Myometrial cell (primary cell): ENCODE results near the gene ADNP. TPM values are rescaled to one million over a fixed set of nuclear protein-coding genes. Genes with fewer than 3 reads are reported as not detected.

ENCODE experiments used
- total RNA-seq: library from RNA; depleted of rRNA; stranded (reverse); fragments of >200 nt; gene quantifications from 2 replicates; pipeline ENCODE4 v1.2.3, GENCODE V29; 2015

ADNP gene
- 14.2 and 15.6 TPM in 2 replicates for total RNA-seq

GRCh38 chr20:50931306-50932015 lies at the start of gene ADNP:
Gene ADNP, minus strand, starts transcription at chr20:50931437. Its CDS starts 27,441 bp downstream, at chr20:50903996.

GRCh38 chr20:50958615-50959542 lies 27.6 kb upstream of the ADNP start, which contains the start of gene MOCS3:
Gene MOCS3, plus strand, starts transcription at chr20:50958818. Its CDS starts 25 bp downstream, at chr20:50958843.

GRCh38 chr20:50957798-50958614 lies 26.8 kb upstream of the ADNP start, which contains the start of gene DPM1:
Gene DPM1, minus strand, starts transcription at chr20:50958532. Its CDS starts 9 bp downstream, at chr20:50958523.

Other genes with a start within 250 kb of the ADNP start
- gene RIPOR3, start 239.9 kb downstream of the ADNP start, total RNA-seq: 0.35 and 0.58 TPM in 2 replicates
- gene PARD6B, start 199.9 kb downstream of the ADNP start, total RNA-seq: 0.53 and 0.58 TPM in 2 replicates
- 14.4 and 18.8 TPM in 2 replicates for gene BCAS4, start 136.4 kb downstream of the ADNP start, total RNA-seq
- gene DPM1, start 27.1 kb upstream of the ADNP start, total RNA-seq: 67.2 and 92.0 TPM in 2 replicates
- gene MOCS3, start 27.4 kb upstream of the ADNP start, total RNA-seq: 4.6 and 6.7 TPM in 2 replicates
- 50.0 and 58.2 TPM in 2 replicates for gene KCNG1, start 91.7 kb upstream of the ADNP start, total RNA-seq